ENCODE data around the gene FNDC3A.

GRCh38 chr13:49044836-49045235, 69.1 kb downstream of the FNDC3A start:
- TF ChIP-seq, protein P1, sequence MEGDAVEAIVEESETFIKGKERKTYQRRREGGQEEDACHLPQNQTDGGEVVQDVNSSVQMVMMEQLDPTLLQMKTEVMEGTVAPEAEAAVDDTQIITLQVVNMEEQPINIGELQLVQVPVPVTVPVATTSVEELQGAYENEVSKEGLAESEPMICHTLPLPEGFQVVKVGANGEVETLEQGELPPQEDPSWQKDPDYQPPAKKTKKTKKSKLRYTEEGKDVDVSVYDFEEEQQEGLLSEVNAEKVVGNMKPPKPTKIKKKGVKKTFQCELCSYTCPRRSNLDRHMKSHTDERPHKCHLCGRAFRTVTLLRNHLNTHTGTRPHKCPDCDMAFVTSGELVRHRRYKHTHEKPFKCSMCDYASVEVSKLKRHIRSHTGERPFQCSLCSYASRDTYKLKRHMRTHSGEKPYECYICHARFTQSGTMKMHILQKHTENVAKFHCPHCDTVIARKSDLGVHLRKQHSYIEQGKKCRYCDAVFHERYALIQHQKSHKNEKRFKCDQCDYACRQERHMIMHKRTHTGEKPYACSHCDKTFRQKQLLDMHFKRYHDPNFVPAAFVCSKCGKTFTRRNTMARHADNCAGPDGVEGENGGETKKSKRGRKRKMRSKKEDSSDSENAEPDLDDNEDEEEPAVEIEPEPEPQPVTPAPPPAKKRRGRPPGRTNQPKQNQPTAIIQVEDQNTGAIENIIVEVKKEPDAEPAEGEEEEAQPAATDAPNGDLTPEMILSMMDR (IDR thresholded peaks at IDR 0.05) = no peak
- no peak for TF ChIP-seq POLR2A (IDR thresholded peaks at IDR 0.05)

All from thyroid gland (tissue), 4 donors.